ENCODE measurements around the gene PLCXD3.
"Not testable (repeated sequence)": the region's sequence is repeated elsewhere in the genome, so short reads cannot be mapped to it uniquely, and the experiment has no call there.

The PLCXD3 gene

GRCh38 chr5:41346609-41347008, 163.8 kb downstream of the PLCXD3 start:
- DNase-seq (ENCODE audit: low read depth in 3 of 3), result no peak

- DNase-seq (ENCODE audit: low read depth in 3 of 3), result no peak
These were observed 165.1 kb downstream of the PLCXD3 start for GRCh38 chr5:41345295-41345694.

- DNase-seq (ENCODE audit: low read depth in 3 of 3), result no peak
These were observed 171.1 kb downstream of the PLCXD3 start for GRCh38 chr5:41339339-41339738.

GRCh38 chr5:41338136-41338675, 172.2 kb downstream of the PLCXD3 start:
- DNase-seq (ENCODE audit: low read depth in 3 of 3), result no peak

- no peak for DNase-seq (ENCODE audit: low read depth in 3 of 3)
These were observed 172.7 kb downstream of the PLCXD3 start for GRCh38 chr5:41337724-41338123.

GRCh38 chr5:41337216-41337615, 173.2 kb downstream of the PLCXD3 start:
- no peak for DNase-seq (ENCODE audit: low read depth in 3 of 3)

- DNase-seq (ENCODE audit: low read depth in 3 of 3), result no peak
These were observed 173.9 kb downstream of the PLCXD3 start for GRCh38 chr5:41336471-41336870.

GRCh38 chr5:41335596-41336181, 174.7 kb downstream of the PLCXD3 start:
- DNase-seq (ENCODE audit: low read depth in 3 of 3), result no peak

- no peak for DNase-seq (ENCODE audit: low read depth in 3 of 3)
These were observed 175.6 kb downstream of the PLCXD3 start for GRCh38 chr5:41334758-41335157.

GRCh38 chr5:41334221-41334620, 176.2 kb downstream of the PLCXD3 start:
- DNase-seq (ENCODE audit: low read depth in 3 of 3), result no peak

GRCh38 chr5:41325074-41325473, 185.3 kb downstream of the PLCXD3 start:
- DNase-seq (ENCODE audit: low read depth in 3 of 3), result no peak

- DNase-seq (ENCODE audit: low read depth in 3 of 3), result not testable (repeated sequence)
These were observed 187.6 kb downstream of the PLCXD3 start for GRCh38 chr5:41322826-41323225.

- DNase-seq (ENCODE audit: low read depth in 3 of 3), result no peak
These were observed 197.8 kb downstream of the PLCXD3 start for GRCh38 chr5:41312478-41313060.

- no peak for DNase-seq (ENCODE audit: low read depth in 3 of 3)
These were observed 198.3 kb downstream of the PLCXD3 start for GRCh38 chr5:41312066-41312465.

- no peak for DNase-seq (ENCODE audit: low read depth in 3 of 3)
These were observed 201.1 kb downstream of the PLCXD3 start for GRCh38 chr5:41309275-41309674.

- no peak for DNase-seq (ENCODE audit: low read depth in 3 of 3)
These were observed 204.4 kb downstream of the PLCXD3 start for GRCh38 chr5:41306005-41306404.

GRCh38 chr5:41305056-41305455, 205.3 kb downstream of the PLCXD3 start:
- DNase-seq (ENCODE audit: low read depth in 3 of 3), result no peak

- DNase-seq (ENCODE audit: low read depth in 3 of 3), result no peak
These were observed 214.3 kb downstream of the PLCXD3 start for GRCh38 chr5:41296066-41296465.

- DNase-seq (ENCODE audit: low read depth in 3 of 3), result no peak
These were observed 219.1 kb downstream of the PLCXD3 start for GRCh38 chr5:41291323-41291722.

- no peak for DNase-seq (ENCODE audit: low read depth in 3 of 3)
These were observed 219.6 kb downstream of the PLCXD3 start for GRCh38 chr5:41290810-41291209.

GRCh38 chr5:41289970-41290464, 220.4 kb downstream of the PLCXD3 start:
- no peak for DNase-seq (ENCODE audit: low read depth in 3 of 3)

GRCh38 chr5:41286696-41287095, 223.7 kb downstream of the PLCXD3 start:
- DNase-seq (ENCODE audit: low read depth in 3 of 3), result no peak

GRCh38 chr5:41286165-41286564, 224.2 kb downstream of the PLCXD3 start:
- no peak for DNase-seq (ENCODE audit: low read depth in 3 of 3)

Measured in stimulated activated CD4-positive, alpha-beta T cell treated with anti-CD3 and anti-CD28 coated beads, TNF-alpha, amount 100 ng/mL, for 4 hours (primary cell).